ENCODE data around the gene SEC14L2. TPM values are rescaled to one million over a fixed set of nuclear protein-coding genes. Genes with fewer than 3 reads are reported as not detected.

SEC14L2 gene
- polyA plus RNA-seq, 1 experiment = 15.8 TPM

DNA sequence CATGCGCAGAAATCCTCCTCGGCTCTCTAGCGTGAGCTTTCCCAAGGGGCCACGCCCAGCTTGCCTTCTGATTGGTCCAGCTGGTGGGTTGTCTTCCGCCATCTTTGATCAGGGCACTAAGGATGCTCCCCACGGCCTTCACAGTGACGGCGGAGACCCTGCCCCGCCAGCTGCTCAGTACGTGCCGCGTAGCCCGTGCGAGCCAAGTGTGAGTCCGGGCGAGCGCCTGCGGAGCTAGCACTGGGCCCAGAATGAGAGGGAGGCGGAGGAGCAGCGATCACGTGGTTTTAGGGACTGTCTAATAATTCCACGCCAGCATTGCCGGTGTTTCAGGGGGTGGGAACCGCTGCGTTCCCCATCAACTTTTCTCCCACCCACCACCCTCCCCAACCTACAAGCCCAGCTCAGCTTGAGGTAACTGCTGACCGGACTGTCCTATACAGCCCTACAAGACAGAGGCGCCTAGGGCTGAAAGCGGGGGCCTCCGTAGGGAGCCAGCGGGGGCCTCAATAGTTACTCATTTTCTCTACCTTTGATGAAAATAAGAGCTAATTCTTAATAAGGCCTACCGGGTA is 27.2 kb downstream of the SEC14L2 start:
- POLR2A ChIA-PET = interaction anchor here (0.6 to 2.9 kb wide), 8 partner anchors 16 to 870 kb away, joined by 3 to 18 read pairs (median 4); partner anchors contain the start of genes CCDC157, SEC14L2, SF3A1 and SLC35E4
- Histone ChIP-seq H3K9me3 (ENCODE audit: control insufficient read depth, insufficient read depth, low read length) (peaks cover 4% of the 10 kb centered on the region; the same call in 1 of the 2 replicates), H3K4me3 (ENCODE audit: low read depth, low read length) (peak overlapping the region; percentile 61), H3K27me3 (ENCODE audit: control insufficient read depth, insufficient read depth, low read length) (no peaks in the 10 kb centered on the region), H3K27ac (ENCODE audit: low read depth, low read length) (peak overlapping the region; percentile 99)
- CTCF ChIA-PET = interaction anchor here (0.5 to 2.7 kb wide), 13 partner anchors 9 to 184 kb away, joined by 3 to 11 read pairs (median 4); partner anchors contain the start of gene SEC14L2
- TF ChIP-seq, protein P1, sequence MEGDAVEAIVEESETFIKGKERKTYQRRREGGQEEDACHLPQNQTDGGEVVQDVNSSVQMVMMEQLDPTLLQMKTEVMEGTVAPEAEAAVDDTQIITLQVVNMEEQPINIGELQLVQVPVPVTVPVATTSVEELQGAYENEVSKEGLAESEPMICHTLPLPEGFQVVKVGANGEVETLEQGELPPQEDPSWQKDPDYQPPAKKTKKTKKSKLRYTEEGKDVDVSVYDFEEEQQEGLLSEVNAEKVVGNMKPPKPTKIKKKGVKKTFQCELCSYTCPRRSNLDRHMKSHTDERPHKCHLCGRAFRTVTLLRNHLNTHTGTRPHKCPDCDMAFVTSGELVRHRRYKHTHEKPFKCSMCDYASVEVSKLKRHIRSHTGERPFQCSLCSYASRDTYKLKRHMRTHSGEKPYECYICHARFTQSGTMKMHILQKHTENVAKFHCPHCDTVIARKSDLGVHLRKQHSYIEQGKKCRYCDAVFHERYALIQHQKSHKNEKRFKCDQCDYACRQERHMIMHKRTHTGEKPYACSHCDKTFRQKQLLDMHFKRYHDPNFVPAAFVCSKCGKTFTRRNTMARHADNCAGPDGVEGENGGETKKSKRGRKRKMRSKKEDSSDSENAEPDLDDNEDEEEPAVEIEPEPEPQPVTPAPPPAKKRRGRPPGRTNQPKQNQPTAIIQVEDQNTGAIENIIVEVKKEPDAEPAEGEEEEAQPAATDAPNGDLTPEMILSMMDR (IDR thresholded peaks at IDR 0.05; ENCODE audit: low read depth, low read length) = no peak
- DNase-seq (ENCODE audit: low read depth, low spot score) = peak; percentile 99

- H3K9me3 ChIP-seq (ENCODE audit: control insufficient read depth, insufficient read depth, low read length) = peaks cover 4% of the 10 kb centered on the region; the same call in 1 of the 2 replicates
- CTCF ChIA-PET = interaction anchor here (0.9 to 2.7 kb wide), 14 partner anchors 8 to 210 kb away, joined by 3 to 11 read pairs (median 4); partner anchors contain the start of gene SEC14L2
- POLR2A ChIA-PET = interaction anchor here (0.5 to 2.9 kb wide), 10 partner anchors 11 to 871 kb away, joined by 3 to 18 read pairs (median 4); partner anchors contain the start of genes SEC14L2, SLC35E4 and THOC5
- peak overlapping the region; percentile 69 for H3K4me3 ChIP-seq (ENCODE audit: low read depth, low read length)
- DNase-seq (ENCODE audit: low read depth, low spot score) = no peak
- no peaks in the 10 kb centered on the region for H3K27me3 ChIP-seq (ENCODE audit: control insufficient read depth, insufficient read depth, low read length)
- peak overlapping the region; percentile 99 for H3K27ac ChIP-seq (ENCODE audit: low read depth, low read length)
- TF ChIP-seq, protein P1 (IDR thresholded peaks at IDR 0.05; ENCODE audit: low read depth, low read length) = no peak
These were observed 27.9 kb downstream of the SEC14L2 start for GRCh38 chr22:30424534-30425326.

GRCh38 chr22:30425327-30425615 is 28.5 kb downstream of the SEC14L2 start:
- TF ChIP-seq, protein P1 (IDR thresholded peaks at IDR 0.05; ENCODE audit: low read depth, low read length) = no peak
- peak overlapping the region; percentile 52 for H3K27ac ChIP-seq (ENCODE audit: low read depth, low read length)
- peaks cover 4% of the 10 kb centered on the region; the same call in 1 of the 2 replicates for H3K9me3 ChIP-seq (ENCODE audit: control insufficient read depth, insufficient read depth, low read length)
- H3K27me3 ChIP-seq (ENCODE audit: control insufficient read depth, insufficient read depth, low read length) = no peaks in the 10 kb centered on the region
- CTCF ChIA-PET = interaction anchor here (0.9 to 2.7 kb wide), 7 partner anchors 12 to 209 kb away, joined by 3 to 11 read pairs (median 4); partner anchors contain the start of gene SEC14L2
- peak overlapping the region; percentile 69 for H3K4me3 ChIP-seq (ENCODE audit: low read depth, low read length)
- DNase-seq (ENCODE audit: low read depth, low spot score) = no peak
- POLR2A ChIA-PET = interaction anchor here (0.5 to 0.8 kb wide), 4 partner anchors 11 to 678 kb away, joined by 3 to 6 read pairs (median 4); no protein-coding TSS in a partner anchor

- ChIA-PET CTCF (interaction anchor here (0.9 to 1.8 kb wide), 5 partner anchors 10 to 209 kb away, joined by 3 to 6 read pairs (median 3); no protein-coding TSS in a partner anchor), POLR2A (interaction anchor here (0.6 to 0.8 kb wide), 3 partner anchors 11 to 677 kb away, joined by 3 to 6 read pairs (median 5); no protein-coding TSS in a partner anchor)
- H3K9me3 ChIP-seq (ENCODE audit: control insufficient read depth, insufficient read depth, low read length) = peaks cover 4% of the 10 kb centered on the region; the same call in 1 of the 2 replicates
- H3K27ac ChIP-seq (ENCODE audit: low read depth, low read length) = peak within 1 kb of the TSS; percentile 99
- peak within 1 kb of the TSS; percentile 69 for H3K4me3 ChIP-seq (ENCODE audit: low read depth, low read length)
- no peaks in the 10 kb centered on the region for H3K27me3 ChIP-seq (ENCODE audit: control insufficient read depth, insufficient read depth, low read length)
- TF ChIP-seq, protein P1 (IDR thresholded peaks at IDR 0.05; ENCODE audit: low read depth, low read length) = peak; percentile 19; the same call in 1 of the 2 replicates
- no peak for DNase-seq (ENCODE audit: low read depth, low spot score)
These were observed 29.0 kb downstream of the SEC14L2 start, which contains the start of gene MTFP1 for GRCh38 chr22:30425616-30426387. TSS of gene MTFP1 (plus strand) at chr22:30425768. CDS start at chr22:30425880, 112 bp downstream.

All from AG04450 (cell line).